Caco-2 (cell line): Measurements from ENCODE around the gene IQGAP2. TPM values are rescaled to one million over a fixed set of nuclear protein-coding genes. Genes with fewer than 3 reads are reported as not detected.

Experiments
- BruUV-seq: library from RNA; stranded (reverse); fragments of 400-500 nt; replicated peaks from 2 replicates; lab custom pipeline; 2021; lab: Mats Ljungman, UMichigan
- CTCF ChIA-PET: fragments of 300-600 bp; sonication (Branson Sonifier 250); formaldehyde crosslinking; loops from one replicate; lab custom pipeline; 2022; ENCODE audit warnings: antibody characterized with exemption; lab: Charles Lee
- POLR2A ChIA-PET: fragments of 300-600 bp; sonication (Branson Sonifier 250); formaldehyde crosslinking; loops from one replicate; lab custom pipeline; 2022; ENCODE audit warnings: antibody characterized with exemption; lab: Charles Lee
- DNase-seq, 2 experiments: peaks; one replicate each; pipeline versions ENCODE4 v3.0.0 to v3.0.0-alpha.2; 2020 to 2022
- H3K27me3 ChIP-seq: replicated peaks from 2 replicates; pipeline ENCODE4 v1.6.0; 2011; ENCODE audit warnings: low read length; ENCODE audit not compliant: control insufficient read depth, insufficient read depth
- H3K36me3 ChIP-seq: 2 replicates; pipeline ENCODE4 v1.5.1; 2011; ENCODE audit warnings: low read length; ENCODE audit not compliant: control insufficient read depth, insufficient read depth
- H3K4me1 ChIP-seq: fragments of 250-450 bp; sonication (Bioruptor Pico); 2 replicates; pipeline ENCODE4 v1.5.1; 2020; ENCODE audit warnings: mild to moderate bottlenecking
- H3K4me3 ChIP-seq: 2 replicates; pipeline ENCODE4 v1.5.1; 2011; ENCODE audit warnings: low read depth, mild to moderate bottlenecking, control low read depth, low read length
- H3K9me3 ChIP-seq: fragments of 250-450 bp; sonication (Bioruptor Pico); 2 replicates; pipeline ENCODE4 v1.5.1; 2020; ENCODE audit warnings: mild to moderate bottlenecking, moderate library complexity
- H3K27ac Mint-ChIP-seq: one replicate; pipeline ENCODE4 v1.8.0; 2022; ENCODE audit warnings: mixed read lengths; ENCODE audit not compliant: unreplicated experiment
- H3K27me3 Mint-ChIP-seq: one replicate; pipeline ENCODE4 v1.8.0; 2022; ENCODE audit warnings: mixed read lengths; ENCODE audit not compliant: insufficient read depth, unreplicated experiment
- H3K36me3 Mint-ChIP-seq: one replicate; pipeline ENCODE4 v1.8.0; 2022; ENCODE audit warnings: mild to moderate bottlenecking, mixed read lengths; ENCODE audit not compliant: insufficient read depth, unreplicated experiment
- H3K4me1 Mint-ChIP-seq: one replicate; pipeline ENCODE4 v1.8.0; 2022; ENCODE audit warnings: low read depth, mixed read lengths; ENCODE audit not compliant: unreplicated experiment
- H3K4me3 Mint-ChIP-seq: one replicate; pipeline ENCODE4 v1.8.0; 2022; ENCODE audit warnings: mild to moderate bottlenecking, moderate library complexity, mixed read lengths; ENCODE audit not compliant: unreplicated experiment
- H3K9me3 Mint-ChIP-seq: one replicate; pipeline ENCODE4 v1.8.0; 2022; ENCODE audit warnings: mixed read lengths; ENCODE audit not compliant: unreplicated experiment
- intact Hi-C: fragments of 100-400 bp; cut with micrococcal nuclease; formaldehyde crosslinking; loops from one replicate; pipeline ENCODE4 v1.10.0; 2022; ENCODE audit not compliant: unreplicated experiment
- total RNA-seq: library from RNA; stranded (reverse); gene quantifications from 2 replicates; pipeline ENCODE4 v1.2.3, GENCODE V29; 2022
- TF ChIP-seq, protein P1 (sequence below), 2 experiments: fragments of 200-600 bp in 1 of 2; IDR thresholded peaks; 1 replicate in 1 of 2; 2 replicates in 1 of 2; pipeline versions ENCODE4 v1.5.1 to v1.8.0; 2011 to 2022; ENCODE audit warnings: antibody characterized with exemption in 1 of 2, control low read depth in 1 of 2, inconsistent platforms in 1 of 2, low read depth in 1 of 2, low read length in 1 of 2, mild to moderate bottlenecking in 1 of 2, moderate library complexity in 1 of 2; ENCODE audit not compliant: insufficient read depth in 1 of 2, severe bottlenecking in 1 of 2, unreplicated experiment in 1 of 2

Gene IQGAP2
- total RNA-seq, 1 experiment from 2014 or later, result 89.4 TPM

GRCh38 chr5:76663573-76663972 is 260.5 kb downstream of the IQGAP2 start:
- CTCF ChIA-PET, result no interaction called here
- Mint-ChIP-seq H3K27me3 (no peaks in the 10 kb centered on the region), H3K4me3 (no peak overlapping the region), H3K36me3 (peaks cover 42% of the 10 kb centered on the region), H3K9me3 (no peaks in the 10 kb centered on the region), H3K4me1 (no peaks in the 10 kb centered on the region), H3K27ac (no peak overlapping the region)
- H3K4me1 ChIP-seq, result peaks cover 2% of the 10 kb centered on the region
- H3K27me3 ChIP-seq, result no peaks in the 10 kb centered on the region
- H3K9me3 ChIP-seq, result no peaks in the 10 kb centered on the region
- TF ChIP-seq, protein P1, sequence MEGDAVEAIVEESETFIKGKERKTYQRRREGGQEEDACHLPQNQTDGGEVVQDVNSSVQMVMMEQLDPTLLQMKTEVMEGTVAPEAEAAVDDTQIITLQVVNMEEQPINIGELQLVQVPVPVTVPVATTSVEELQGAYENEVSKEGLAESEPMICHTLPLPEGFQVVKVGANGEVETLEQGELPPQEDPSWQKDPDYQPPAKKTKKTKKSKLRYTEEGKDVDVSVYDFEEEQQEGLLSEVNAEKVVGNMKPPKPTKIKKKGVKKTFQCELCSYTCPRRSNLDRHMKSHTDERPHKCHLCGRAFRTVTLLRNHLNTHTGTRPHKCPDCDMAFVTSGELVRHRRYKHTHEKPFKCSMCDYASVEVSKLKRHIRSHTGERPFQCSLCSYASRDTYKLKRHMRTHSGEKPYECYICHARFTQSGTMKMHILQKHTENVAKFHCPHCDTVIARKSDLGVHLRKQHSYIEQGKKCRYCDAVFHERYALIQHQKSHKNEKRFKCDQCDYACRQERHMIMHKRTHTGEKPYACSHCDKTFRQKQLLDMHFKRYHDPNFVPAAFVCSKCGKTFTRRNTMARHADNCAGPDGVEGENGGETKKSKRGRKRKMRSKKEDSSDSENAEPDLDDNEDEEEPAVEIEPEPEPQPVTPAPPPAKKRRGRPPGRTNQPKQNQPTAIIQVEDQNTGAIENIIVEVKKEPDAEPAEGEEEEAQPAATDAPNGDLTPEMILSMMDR (IDR thresholded peaks at IDR 0.05; ENCODE audit: insufficient read depth in 1 of 2, low read depth in 1 of 2, low read length in 1 of 2, severe bottlenecking in 1 of 2, unreplicated experiment in 1 of 2), result no peak
- no peaks in the 10 kb centered on the region for H3K36me3 ChIP-seq
- H3K4me3 ChIP-seq, result no peak overlapping the region
- intact Hi-C loops, result no loop called here
- POLR2A ChIA-PET, result no interaction called here
- DNase-seq, result no peak
- no TSS peak for BruUV-seq

DNA sequence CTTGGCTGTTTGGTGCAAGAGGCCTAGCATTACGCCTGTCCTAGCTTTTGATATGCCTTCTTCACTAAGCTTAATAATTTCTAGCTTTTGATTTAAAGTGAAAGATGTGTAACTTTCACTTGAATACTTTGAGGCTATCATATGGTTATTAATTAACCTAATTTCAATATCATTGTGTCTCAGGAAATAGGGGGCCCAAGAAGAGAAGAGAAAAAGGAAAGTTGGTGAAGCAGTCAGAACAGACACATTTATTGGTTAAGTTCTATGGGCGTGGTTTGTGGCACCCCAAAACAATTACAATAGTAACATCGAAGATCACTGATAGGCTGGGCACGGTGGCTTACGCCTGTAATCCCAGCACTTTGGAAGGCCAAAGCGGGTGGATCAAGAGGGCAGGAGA is 261.0 kb downstream of the IQGAP2 start:
- H3K36me3 ChIP-seq, result no peaks in the 10 kb centered on the region
- Mint-ChIP-seq H3K27ac (no peak overlapping the region), H3K36me3 (peaks cover 43% of the 10 kb centered on the region), H3K4me1 (no peaks in the 10 kb centered on the region), H3K27me3 (no peaks in the 10 kb centered on the region), H3K9me3 (no peaks in the 10 kb centered on the region), H3K4me3 (no peak overlapping the region)
- no peak overlapping the region for H3K4me3 ChIP-seq
- DNase-seq, result no peak
- H3K4me1 ChIP-seq, result no peaks in the 10 kb centered on the region; the same call in 1 of the 2 replicates
- no peaks in the 10 kb centered on the region for H3K27me3 ChIP-seq
- TF ChIP-seq, protein P1 (IDR thresholded peaks at IDR 0.05; ENCODE audit: insufficient read depth in 1 of 2, low read depth in 1 of 2, low read length in 1 of 2, severe bottlenecking in 1 of 2, unreplicated experiment in 1 of 2), result no peak
- ChIA-PET POLR2A (no interaction called here), CTCF (no interaction called here)
- BruUV-seq, result no TSS peak
- intact Hi-C loops, result no loop called here
- H3K9me3 ChIP-seq, result no peaks in the 10 kb centered on the region

GRCh38 chr5:76667495-76667894 is 264.4 kb downstream of the IQGAP2 start:
- ChIA-PET CTCF (no interaction called here), POLR2A (no interaction called here)
- no TSS peak for BruUV-seq
- Mint-ChIP-seq H3K36me3 (peaks cover 64% of the 10 kb centered on the region), H3K4me3 (no peak overlapping the region), H3K4me1 (peaks cover 7% of the 10 kb centered on the region), H3K27me3 (no peaks in the 10 kb centered on the region), H3K27ac (no peak overlapping the region), H3K9me3 (no peaks in the 10 kb centered on the region)
- TF ChIP-seq, protein P1 (IDR thresholded peaks at IDR 0.05; ENCODE audit: insufficient read depth in 1 of 2, low read depth in 1 of 2, low read length in 1 of 2, severe bottlenecking in 1 of 2, unreplicated experiment in 1 of 2), result no peak
- DNase-seq, result no peak
- Histone ChIP-seq H3K4me1 (no peaks in the 10 kb centered on the region; the same call in 1 of the 2 replicates), H3K9me3 (no peaks in the 10 kb centered on the region), H3K27me3 (no peaks in the 10 kb centered on the region), H3K36me3 (no peaks in the 10 kb centered on the region), H3K4me3 (no peak overlapping the region)
- intact Hi-C loops, result no loop called here
